H1 (cell line): ENCODE results near the gene EPB41L2.

Experiments
- BRCA1 ChIP-seq: IDR thresholded peaks from 2 replicates; pipeline ENCODE4 v1.6.1; 2012; ENCODE audit warnings: low read depth, low read length, improper control_type of control experiment
- CEBPB ChIP-seq: IDR thresholded peaks from 2 replicates; pipeline ENCODE4 v1.6.1; 2012; ENCODE audit warnings: low read depth, low read length
- EGR1 ChIP-seq: IDR thresholded peaks from 2 replicates; pipeline ENCODE4 v1.6.1; 2011; ENCODE audit warnings: low read depth, low read length, borderline replicate concordance
- EP300 ChIP-seq, 2 experiments: IDR thresholded peaks; 1 replicate in 1 of 2; 2 replicates in 1 of 2; pipeline ENCODE4 v1.6.1; 2011 to 2012; ENCODE audit warnings: low read depth in 2 of 2, low read length in 2 of 2, mild to moderate bottlenecking in 2 of 2, borderline replicate concordance in 1 of 2, inconsistent platforms in 1 of 2, moderate library complexity in 1 of 2
- GABPA ChIP-seq: IDR thresholded peaks from 2 replicates; pipeline ENCODE4 v1.6.1; 2011; ENCODE audit warnings: mild to moderate bottlenecking, low read length, moderate library complexity, borderline replicate concordance; ENCODE audit not compliant: insufficient read depth
- POLR2A ChIP-seq, 2 experiments: IDR thresholded peaks; 1 replicate in 1 of 2; 2 replicates in 1 of 2; pipeline ENCODE4 v1.6.1; 2011; ENCODE audit warnings: low read depth in 2 of 2, low read length in 2 of 2, mild to moderate bottlenecking in 2 of 2; ENCODE audit errors: control extremely low read depth in 1 of 2
- POLR2AphosphoS5 ChIP-seq: IDR thresholded peaks from 2 replicates; pipeline ENCODE4 v1.6.1; 2011; ENCODE audit warnings: low read depth, low read length
- SIN3A ChIP-seq, 2 experiments: IDR thresholded peaks in 1 of 2; conservative IDR thresholded peaks in 1 of 2; 2 replicates each; pipeline ENCODE4 v1.6.1; 2011 to 2012; ENCODE audit warnings: low read length in 2 of 2, improper control_type of control experiment in 1 of 2, low read depth in 1 of 2, mild to moderate bottlenecking in 1 of 2
- SP2 ChIP-seq: IDR thresholded peaks from 2 replicates; pipeline ENCODE4 v1.6.1; 2012; ENCODE audit warnings: mild to moderate bottlenecking, low read length, inconsistent platforms
- ZNF274 ChIP-seq: IDR thresholded peaks from 2 replicates; pipeline ENCODE4 v1.7.0; 2012; ENCODE audit warnings: low read length, borderline replicate concordance; ENCODE audit errors: extremely low read depth
- TF ChIP-seq, protein P1 (sequence below), 3 experiments: IDR thresholded peaks; 1 replicate in 2 of 3; 2 replicates in 1 of 3; pipeline versions ENCODE4 v1.5.1 to v1.6.1; 2011; ENCODE audit warnings: low read length in 3 of 3, mild to moderate bottlenecking in 3 of 3, inconsistent platforms in 2 of 3, low read depth in 1 of 3, moderate library complexity in 1 of 3; ENCODE audit not compliant: insufficient read depth in 1 of 3; ENCODE audit errors: control extremely low read depth in 1 of 3
- TF ChIP-seq, protein P2 (sequence below): IDR thresholded peaks from 2 replicates; pipeline ENCODE4 v1.6.1; 2012; ENCODE audit warnings: inconsistent platforms

DNA sequence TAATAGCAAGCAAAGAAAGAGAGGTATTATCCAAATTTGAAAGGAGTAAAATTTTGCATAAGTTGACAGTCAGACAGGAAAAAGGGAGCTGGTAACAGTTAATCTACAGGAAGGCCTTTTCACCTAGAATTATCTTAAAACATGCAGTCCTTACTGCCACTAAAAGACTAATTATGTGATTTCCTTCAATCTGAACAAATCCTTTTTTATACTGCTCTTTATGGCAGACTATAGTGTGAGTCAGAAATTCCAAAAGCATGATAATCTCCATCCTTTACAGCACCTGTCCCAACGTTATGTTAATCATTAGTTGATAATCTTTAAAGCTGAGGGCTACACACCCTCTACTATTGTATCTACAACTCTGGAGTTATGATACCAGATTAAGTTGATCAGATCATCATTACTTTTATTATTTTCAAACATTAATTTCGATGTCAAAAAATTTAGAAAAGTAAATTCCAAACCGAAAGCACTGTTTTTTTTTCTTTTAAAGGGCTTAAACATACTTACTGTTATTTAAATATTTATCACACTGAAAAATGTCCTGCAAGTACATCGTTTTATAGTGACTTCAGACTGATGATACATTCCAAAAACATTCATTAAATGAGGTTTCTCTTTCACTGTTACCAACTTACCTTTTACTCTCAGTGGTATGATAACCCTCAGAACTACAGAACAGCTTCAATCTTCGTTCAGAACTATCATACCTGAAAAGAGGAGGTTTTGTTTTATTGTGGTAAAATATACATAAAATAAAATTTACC, 39.1 kb upstream of the EPB41L2 start:
- TF ChIP-seq, protein P1, sequence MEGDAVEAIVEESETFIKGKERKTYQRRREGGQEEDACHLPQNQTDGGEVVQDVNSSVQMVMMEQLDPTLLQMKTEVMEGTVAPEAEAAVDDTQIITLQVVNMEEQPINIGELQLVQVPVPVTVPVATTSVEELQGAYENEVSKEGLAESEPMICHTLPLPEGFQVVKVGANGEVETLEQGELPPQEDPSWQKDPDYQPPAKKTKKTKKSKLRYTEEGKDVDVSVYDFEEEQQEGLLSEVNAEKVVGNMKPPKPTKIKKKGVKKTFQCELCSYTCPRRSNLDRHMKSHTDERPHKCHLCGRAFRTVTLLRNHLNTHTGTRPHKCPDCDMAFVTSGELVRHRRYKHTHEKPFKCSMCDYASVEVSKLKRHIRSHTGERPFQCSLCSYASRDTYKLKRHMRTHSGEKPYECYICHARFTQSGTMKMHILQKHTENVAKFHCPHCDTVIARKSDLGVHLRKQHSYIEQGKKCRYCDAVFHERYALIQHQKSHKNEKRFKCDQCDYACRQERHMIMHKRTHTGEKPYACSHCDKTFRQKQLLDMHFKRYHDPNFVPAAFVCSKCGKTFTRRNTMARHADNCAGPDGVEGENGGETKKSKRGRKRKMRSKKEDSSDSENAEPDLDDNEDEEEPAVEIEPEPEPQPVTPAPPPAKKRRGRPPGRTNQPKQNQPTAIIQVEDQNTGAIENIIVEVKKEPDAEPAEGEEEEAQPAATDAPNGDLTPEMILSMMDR (IDR thresholded peaks at IDR 0.05; ENCODE audit: control extremely low read depth in 1 of 3, insufficient read depth in 1 of 3, low read depth in 1 of 3, low read length in 3 of 3) = no peak
- TF ChIP-seq ZNF274 (no peak), POLR2AphosphoS5 (no peak), EGR1 (no peak), CEBPB (no peak), GABPA (no peak), POLR2A (IDR thresholded peaks at IDR 0.05; ENCODE audit: control extremely low read depth in 1 of 2, low read depth in 2 of 2, low read length in 2 of 2) (no peak), EP300 (IDR thresholded peaks at IDR 0.05; ENCODE audit: borderline replicate concordance in 1 of 2, low read depth in 2 of 2, low read length in 2 of 2) (no peak), SP2 (no peak), BRCA1 (no peak), SIN3A (conservative IDR thresholded peaks at IDR 0.05 in 1 of 2, IDR thresholded peaks at IDR 0.05 in 1 of 2; ENCODE audit: low read depth in 1 of 2, low read length in 2 of 2) (no peak)
- TF ChIP-seq, protein P2, sequence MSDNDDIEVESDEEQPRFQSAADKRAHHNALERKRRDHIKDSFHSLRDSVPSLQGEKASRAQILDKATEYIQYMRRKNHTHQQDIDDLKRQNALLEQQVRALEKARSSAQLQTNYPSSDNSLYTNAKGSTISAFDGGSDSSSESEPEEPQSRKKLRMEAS = no peak
